A673 (cell line): Measurements from ENCODE around the gene ADGRG7. TPM values are rescaled to one million over a fixed set of nuclear protein-coding genes. Genes with fewer than 3 reads are reported as not detected.

Source experiments
- BruUV-seq: library from RNA; stranded (reverse); fragments of 400-500 nt; replicated peaks from 2 replicates; lab custom pipeline; 2021; lab: Mats Ljungman, UMichigan
- CTCF ChIA-PET: fragments of 300-600 bp; sonication (Branson Sonifier 250); formaldehyde crosslinking; loops from one replicate; lab custom pipeline; 2022; ENCODE audit warnings: antibody characterized with exemption; lab: Charles Lee
- POLR2A ChIA-PET: fragments of 300-600 bp; sonication (Branson Sonifier 250); formaldehyde crosslinking; loops from one replicate; lab custom pipeline; 2022; ENCODE audit warnings: antibody characterized with exemption; ENCODE audit not compliant: low non-redundant PET; lab: Charles Lee
- DNase-seq: peaks from one replicate; pipeline ENCODE4 v3.0.0-alpha.2; 2015; ENCODE audit warnings: low spot score
- H3K27ac ChIP-seq: fragments of 200-600 bp; sonication (generic); 2 replicates; pipeline ENCODE4 v1.5.1; 2016; ENCODE audit warnings: mixed run types, low read depth, mild to moderate bottlenecking, mixed read lengths, antibody characterized with exemption, low read length; ENCODE audit not compliant: poor library complexity, severe bottlenecking
- H3K27me3 ChIP-seq: fragments of 200-600 bp; sonication (generic); replicated peaks from 2 replicates; pipeline ENCODE4 v1.6.1; 2017; ENCODE audit warnings: mixed run types, low read depth, mild to moderate bottlenecking, mixed read lengths, antibody characterized with exemption, low read length; ENCODE audit not compliant: insufficient read depth, poor library complexity
- H3K36me3 ChIP-seq: fragments of 200-600 bp; sonication (generic); 2 replicates; pipeline ENCODE4 v1.6.1; 2016; ENCODE audit warnings: mixed run types, mild to moderate bottlenecking, mixed read lengths, antibody characterized with exemption, low read length; ENCODE audit not compliant: insufficient read depth, poor library complexity, severe bottlenecking
- H3K4me1 ChIP-seq: fragments of 200-600 bp; sonication (generic); 2 replicates; pipeline ENCODE4 v1.6.1; 2017; ENCODE audit warnings: mixed run types, mild to moderate bottlenecking, mixed read lengths, antibody characterized with exemption, low read length; ENCODE audit not compliant: insufficient read depth, poor library complexity, severe bottlenecking
- H3K4me3 ChIP-seq: fragments of 200-600 bp; sonication (generic); 2 replicates; pipeline ENCODE4 v1.5.1; 2016; ENCODE audit warnings: low read depth, mixed run types, mild to moderate bottlenecking, mixed read lengths, low read length; ENCODE audit not compliant: poor library complexity, severe bottlenecking
- H3K9me3 ChIP-seq: fragments of 200-600 bp; sonication (generic); 2 replicates; pipeline ENCODE4 v1.6.1; 2016; ENCODE audit warnings: mixed run types, low read depth, mild to moderate bottlenecking, mixed read lengths, antibody characterized with exemption, low read length; ENCODE audit not compliant: poor library complexity, severe bottlenecking
- EZH2 ChIP-seq: fragments of 200-600 bp; sonication (generic); IDR thresholded peaks from 2 replicates; pipeline ENCODE4 v1.6.1; 2017; ENCODE audit warnings: borderline replicate concordance, low read depth, mild to moderate bottlenecking, mixed read lengths, antibody characterized with exemption, low read length; ENCODE audit not compliant: poor library complexity, severe bottlenecking
- intact Hi-C: fragments of 100-400 bp; cut with micrococcal nuclease; formaldehyde crosslinking; loops from one replicate; pipeline ENCODE4 v1.10.0; 2022; ENCODE audit not compliant: unreplicated experiment
- total RNA-seq: library from RNA; stranded (reverse); gene quantifications from 2 replicates; pipeline ENCODE4 v1.2.3, GENCODE V29; 2021
- TF ChIP-seq, protein P1 (sequence below): fragments of 300-800, 200-600 bp; sonication (generic); conservative IDR thresholded peaks from 2 replicates; pipeline ENCODE4 v1.5.1; 2017; ENCODE audit warnings: low read depth, mild to moderate bottlenecking, antibody characterized with exemption, low read length, moderate library complexity, mixed read lengths

The ADGRG7 gene
- total RNA-seq, 1 experiment from 2014 or later, result 2.4 TPM

GRCh38 chr3:100693225-100693624 is 83.8 kb downstream of the ADGRG7 start:
- ChIA-PET POLR2A (no interaction called here), CTCF (no interaction called here)
- intact Hi-C loops, result no loop called here
- no peaks in the 10 kb centered on the region for H3K36me3 ChIP-seq
- no peaks in the 10 kb centered on the region for H3K27me3 ChIP-seq
- DNase-seq, result no peak
- TF ChIP-seq, protein P1, sequence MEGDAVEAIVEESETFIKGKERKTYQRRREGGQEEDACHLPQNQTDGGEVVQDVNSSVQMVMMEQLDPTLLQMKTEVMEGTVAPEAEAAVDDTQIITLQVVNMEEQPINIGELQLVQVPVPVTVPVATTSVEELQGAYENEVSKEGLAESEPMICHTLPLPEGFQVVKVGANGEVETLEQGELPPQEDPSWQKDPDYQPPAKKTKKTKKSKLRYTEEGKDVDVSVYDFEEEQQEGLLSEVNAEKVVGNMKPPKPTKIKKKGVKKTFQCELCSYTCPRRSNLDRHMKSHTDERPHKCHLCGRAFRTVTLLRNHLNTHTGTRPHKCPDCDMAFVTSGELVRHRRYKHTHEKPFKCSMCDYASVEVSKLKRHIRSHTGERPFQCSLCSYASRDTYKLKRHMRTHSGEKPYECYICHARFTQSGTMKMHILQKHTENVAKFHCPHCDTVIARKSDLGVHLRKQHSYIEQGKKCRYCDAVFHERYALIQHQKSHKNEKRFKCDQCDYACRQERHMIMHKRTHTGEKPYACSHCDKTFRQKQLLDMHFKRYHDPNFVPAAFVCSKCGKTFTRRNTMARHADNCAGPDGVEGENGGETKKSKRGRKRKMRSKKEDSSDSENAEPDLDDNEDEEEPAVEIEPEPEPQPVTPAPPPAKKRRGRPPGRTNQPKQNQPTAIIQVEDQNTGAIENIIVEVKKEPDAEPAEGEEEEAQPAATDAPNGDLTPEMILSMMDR, result no peak
- no peak for TF ChIP-seq EZH2
- BruUV-seq, result no TSS peak
- no peak overlapping the region for H3K4me3 ChIP-seq
- H3K4me1 ChIP-seq, result no peaks in the 10 kb centered on the region
- H3K9me3 ChIP-seq, result no peaks in the 10 kb centered on the region
- H3K27ac ChIP-seq, result no peak overlapping the region

DNA sequence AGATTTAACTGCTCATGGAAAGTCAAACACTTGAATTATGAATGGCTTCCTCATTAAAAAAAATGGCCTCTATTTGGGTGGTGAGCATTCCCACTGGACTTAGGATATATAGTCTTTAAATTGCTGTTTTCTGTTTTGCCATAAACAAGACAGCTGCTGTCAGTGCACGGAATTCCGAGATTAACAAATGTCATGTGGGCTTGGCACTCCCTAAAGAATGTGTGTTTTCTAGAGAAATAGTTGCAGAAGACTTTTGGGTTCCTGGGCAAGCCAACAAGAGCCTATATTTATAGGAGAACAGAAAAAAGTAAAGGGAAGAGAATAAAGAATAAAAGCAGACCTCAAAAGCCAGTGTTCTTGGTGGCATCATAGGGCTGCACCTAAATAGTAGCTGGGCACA is 86.3 kb downstream of the ADGRG7 start:
- CTCF ChIA-PET, result no interaction called here
- H3K36me3 ChIP-seq, result no peaks in the 10 kb centered on the region
- intact Hi-C loops, result no loop called here
- no peak for DNase-seq
- H3K27me3 ChIP-seq, result no peaks in the 10 kb centered on the region
- H3K4me1 ChIP-seq, result no peaks in the 10 kb centered on the region
- no peak overlapping the region for H3K27ac ChIP-seq
- TF ChIP-seq, protein P1, result no peak
- no peak for TF ChIP-seq EZH2
- H3K9me3 ChIP-seq, result no peaks in the 10 kb centered on the region
- H3K4me3 ChIP-seq, result no peak overlapping the region
- POLR2A ChIA-PET, result no interaction called here
- BruUV-seq, result no TSS peak

DNA sequence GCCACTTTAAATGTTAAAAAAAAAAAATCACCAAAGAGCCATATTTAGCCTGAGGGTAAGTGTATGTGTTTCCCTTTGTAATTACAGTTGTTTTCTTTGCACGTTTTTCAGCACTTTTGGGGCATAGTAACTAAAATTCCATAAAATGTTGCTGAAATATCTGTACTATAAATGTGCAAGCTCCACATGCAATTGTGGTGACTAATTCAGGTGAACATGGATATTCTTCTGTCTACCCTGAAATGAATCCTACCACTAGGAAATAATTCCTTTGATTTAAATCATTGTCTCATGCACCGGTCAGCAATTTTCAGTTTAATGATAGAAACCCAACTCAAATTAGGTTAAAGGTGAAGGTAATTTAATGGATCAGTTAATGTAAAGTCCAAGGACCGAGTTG is 86.8 kb downstream of the ADGRG7 start:
- H3K27me3 ChIP-seq, result no peaks in the 10 kb centered on the region
- POLR2A ChIA-PET, result no interaction called here

More for the DNA sequence above, 86.8 kb downstream of the ADGRG7 start:
- no peaks in the 10 kb centered on the region for H3K36me3 ChIP-seq
- no peak for DNase-seq
- TF ChIP-seq EZH2, result no peak
- TF ChIP-seq, protein P1, result no peak
- H3K4me1 ChIP-seq, result no peaks in the 10 kb centered on the region
- no peak overlapping the region for H3K4me3 ChIP-seq
- no peak overlapping the region for H3K27ac ChIP-seq
- intact Hi-C loops, result no loop called here
- CTCF ChIA-PET, result no interaction called here
- H3K9me3 ChIP-seq, result no peaks in the 10 kb centered on the region
- no TSS peak for BruUV-seq
